Calu3 (cell line): Measurements from ENCODE around the gene TBXA2R. TPM values are rescaled to one million over a fixed set of nuclear protein-coding genes. Genes with fewer than 3 reads are reported as not detected.

Source experiments
- BruUV-seq: library from RNA; stranded (reverse); fragments of 400-500 nt; replicated peaks from 2 replicates; lab custom pipeline; 2021; lab: Mats Ljungman, UMichigan
- CTCF ChIA-PET: fragments of 300-600 bp; sonication (Branson Sonifier 250); formaldehyde crosslinking; loops from one replicate; lab custom pipeline; 2022; ENCODE audit warnings: antibody characterized with exemption; lab: Charles Lee
- DNase-seq: peaks from one replicate; pipeline ENCODE4 v3.0.0; 2022
- H3K27ac Mint-ChIP-seq: one replicate; pipeline ENCODE4 v1.8.0; 2022; ENCODE audit warnings: mixed read lengths; ENCODE audit not compliant: unreplicated experiment
- H3K27me3 Mint-ChIP-seq: one replicate; pipeline ENCODE4 v1.8.0; 2022; ENCODE audit warnings: mixed read lengths; ENCODE audit not compliant: unreplicated experiment
- H3K36me3 Mint-ChIP-seq: one replicate; pipeline ENCODE4 v1.8.0; 2022; ENCODE audit warnings: mild to moderate bottlenecking, moderate library complexity, mixed read lengths; ENCODE audit not compliant: insufficient read depth, unreplicated experiment
- H3K4me1 Mint-ChIP-seq: one replicate; pipeline ENCODE4 v1.8.0; 2022; ENCODE audit warnings: mild to moderate bottlenecking, low read depth, mixed read lengths; ENCODE audit not compliant: unreplicated experiment
- H3K4me3 Mint-ChIP-seq: one replicate; pipeline ENCODE4 v1.8.0; 2022; ENCODE audit warnings: mild to moderate bottlenecking, low read depth, moderate library complexity, mixed read lengths; ENCODE audit not compliant: unreplicated experiment
- H3K9me3 Mint-ChIP-seq: one replicate; pipeline ENCODE4 v1.8.0; 2022; ENCODE audit warnings: low read depth, mixed read lengths; ENCODE audit not compliant: unreplicated experiment
- intact Hi-C: fragments of 100-400 bp; cut with micrococcal nuclease; formaldehyde crosslinking; loops from one replicate; pipeline ENCODE4 v1.10.0; 2022; ENCODE audit not compliant: unreplicated experiment
- total RNA-seq: library from RNA; stranded (reverse); gene quantifications from 2 replicates; pipeline ENCODE4 v1.2.3, GENCODE V29; 2022
- TF ChIP-seq, protein P1 (sequence below): fragments of 200-600 bp; IDR thresholded peaks from one replicate; pipeline ENCODE4 v1.8.0; 2022; ENCODE audit warnings: antibody characterized with exemption; ENCODE audit not compliant: unreplicated experiment

TBXA2R gene
- total RNA-seq, 1 experiment from 2014 or later = 0.24 TPM

DNA sequence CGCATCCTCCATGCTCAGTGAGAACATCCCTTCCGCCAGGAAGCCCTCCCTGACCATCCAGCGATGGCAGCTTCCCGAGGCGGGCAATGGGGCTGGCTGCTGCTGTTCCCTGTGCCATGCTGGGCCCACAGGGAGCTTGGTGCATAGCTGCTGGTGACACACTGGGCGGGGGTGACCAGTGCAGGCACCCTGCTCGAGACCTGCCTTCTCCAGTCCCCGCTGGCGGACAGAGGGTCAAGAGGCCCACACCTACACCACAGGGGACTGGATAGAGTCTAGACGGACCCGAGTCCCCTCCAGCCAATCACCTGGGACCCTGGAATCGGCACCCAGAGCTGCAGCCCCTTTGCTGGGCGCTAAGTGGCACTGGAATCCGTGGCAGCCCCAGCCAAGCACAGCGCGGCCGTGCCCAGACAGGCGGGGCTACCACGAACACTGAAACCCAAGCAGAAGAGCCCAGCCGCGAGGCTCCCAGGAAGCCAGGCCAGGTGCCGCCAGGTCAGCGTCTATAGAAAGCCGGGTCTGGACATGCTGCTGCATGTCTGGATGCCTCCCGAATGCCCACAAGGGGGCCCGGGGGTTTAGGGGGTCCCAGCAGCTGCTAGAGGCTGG is 9.0 kb upstream of the TBXA2R start:
- no peak for DNase-seq
- TF ChIP-seq, protein P1, sequence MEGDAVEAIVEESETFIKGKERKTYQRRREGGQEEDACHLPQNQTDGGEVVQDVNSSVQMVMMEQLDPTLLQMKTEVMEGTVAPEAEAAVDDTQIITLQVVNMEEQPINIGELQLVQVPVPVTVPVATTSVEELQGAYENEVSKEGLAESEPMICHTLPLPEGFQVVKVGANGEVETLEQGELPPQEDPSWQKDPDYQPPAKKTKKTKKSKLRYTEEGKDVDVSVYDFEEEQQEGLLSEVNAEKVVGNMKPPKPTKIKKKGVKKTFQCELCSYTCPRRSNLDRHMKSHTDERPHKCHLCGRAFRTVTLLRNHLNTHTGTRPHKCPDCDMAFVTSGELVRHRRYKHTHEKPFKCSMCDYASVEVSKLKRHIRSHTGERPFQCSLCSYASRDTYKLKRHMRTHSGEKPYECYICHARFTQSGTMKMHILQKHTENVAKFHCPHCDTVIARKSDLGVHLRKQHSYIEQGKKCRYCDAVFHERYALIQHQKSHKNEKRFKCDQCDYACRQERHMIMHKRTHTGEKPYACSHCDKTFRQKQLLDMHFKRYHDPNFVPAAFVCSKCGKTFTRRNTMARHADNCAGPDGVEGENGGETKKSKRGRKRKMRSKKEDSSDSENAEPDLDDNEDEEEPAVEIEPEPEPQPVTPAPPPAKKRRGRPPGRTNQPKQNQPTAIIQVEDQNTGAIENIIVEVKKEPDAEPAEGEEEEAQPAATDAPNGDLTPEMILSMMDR = no peak
- CTCF ChIA-PET = no interaction called here
- Mint-ChIP-seq H3K4me1 (no peaks in the 10 kb centered on the region), H3K36me3 (peaks cover 20% of the 10 kb centered on the region), H3K27ac (no peak overlapping the region), H3K27me3 (no peaks in the 10 kb centered on the region), H3K4me3 (no peak overlapping the region), H3K9me3 (no peaks in the 10 kb centered on the region)
- no TSS peak for BruUV-seq
- intact Hi-C loops = no loop called here

- DNase-seq = no peak
- no peaks in the 10 kb centered on the region for H3K27me3 Mint-ChIP-seq
- H3K9me3 Mint-ChIP-seq = no peaks in the 10 kb centered on the region
- intact Hi-C loops = no loop called here
- TF ChIP-seq, protein P1 = no peak
- no peak overlapping the region for H3K27ac Mint-ChIP-seq
- CTCF ChIA-PET = no interaction called here
- peaks cover 22% of the 10 kb centered on the region for H3K36me3 Mint-ChIP-seq
- no peaks in the 10 kb centered on the region for H3K4me1 Mint-ChIP-seq
- no TSS peak for BruUV-seq
- no peak overlapping the region for H3K4me3 Mint-ChIP-seq
Observed at GRCh38 chr19:3614858-3615505, 8.3 kb upstream of the TBXA2R start.

GRCh38 chr19:3613818-3614661 is 7.4 kb upstream of the TBXA2R start:
- H3K9me3 Mint-ChIP-seq = no peaks in the 10 kb centered on the region
- CTCF ChIA-PET = no interaction called here

More at GRCh38 chr19:3613818-3614661, 7.4 kb upstream of the TBXA2R start:
- H3K36me3 Mint-ChIP-seq = peaks cover 23% of the 10 kb centered on the region
- H3K27ac Mint-ChIP-seq = no peak overlapping the region
- H3K4me3 Mint-ChIP-seq = no peak overlapping the region
- intact Hi-C loops = no loop called here
- no peak for DNase-seq
- BruUV-seq = no TSS peak
- TF ChIP-seq, protein P1 = no peak
- H3K27me3 Mint-ChIP-seq = no peaks in the 10 kb centered on the region
- no peaks in the 10 kb centered on the region for H3K4me1 Mint-ChIP-seq
